Heart left ventricle (tissue), 16 donors: Measurements from ENCODE around the gene TMTC4. TPM values are rescaled to one million over a fixed set of nuclear protein-coding genes. Genes with fewer than 3 reads are reported as not detected.

Experiments used
- ATAC-seq, 4 donors: fragments of 200-7000 bp; cut with Tn5 transposase; one replicate each; pipeline ENCODE4 v1.9.1; 2020 to 2022; ENCODE audit warnings: moderate library complexity in 4 of 4, mild to moderate bottlenecking in 3 of 4, moderate number of reproducible peaks in 1 of 4
- DNase-seq, 5 donors: peaks; one replicate each; pipeline ENCODE4 v3.0.0-alpha.2; 2020
- H3K27ac ChIP-seq, 12 donors: fragments of 200-600 bp; sonication (generic) in 4 of 12; one replicate each; pipeline versions ENCODE4 v1.5.0 to v1.8.0; 2016 to 2022; ENCODE audit warnings: mild to moderate bottlenecking in 2 of 12
- H3K27me3 ChIP-seq, 9 donors: fragments of 200-600 bp; sonication (generic) in 2 of 9; one replicate each; pipeline versions ENCODE4 v1.5.1 to v1.8.0; 2016 to 2022; ENCODE audit warnings: mild to moderate bottlenecking in 3 of 9
- H3K36me3 ChIP-seq, 9 donors: fragments of 200-600 bp; sonication (generic) in 2 of 9; one replicate each; pipeline versions ENCODE4 v1.5.0 to v1.8.0; 2018 to 2022; ENCODE audit warnings: mild to moderate bottlenecking in 2 of 9
- H3K4me1 ChIP-seq, 12 donors: fragments of 200-600 bp; sonication (generic) in 4 of 12; one replicate each; pipeline versions ENCODE4 v1.5.0 to v1.8.0; 2016 to 2022; ENCODE audit warnings: mild to moderate bottlenecking in 3 of 12
- H3K4me3 ChIP-seq, 12 donors: fragments of 200-600 bp; sonication (generic) in 4 of 12; one replicate each; pipeline versions ENCODE4 v1.5.0 to v1.8.0; 2017 to 2022; ENCODE audit warnings: mild to moderate bottlenecking in 9 of 12, moderate library complexity in 4 of 12
- H3K9me3 ChIP-seq, 12 donors: fragments of 200-600 bp; sonication (generic) in 4 of 12; one replicate each; pipeline versions ENCODE4 v1.5.0 to v1.8.0; 2016 to 2022; ENCODE audit warnings: mild to moderate bottlenecking in 1 of 12
- CTCF ChIP-seq, 12 donors: fragments of 200-600 bp; sonication (generic) in 4 of 12; IDR thresholded peaks; one replicate each; pipeline versions ENCODE4 v1.5.0 to v1.8.0; 2018 to 2022; ENCODE audit warnings: antibody characterized with exemption in 12 of 12, mild to moderate bottlenecking in 5 of 12
- POLR2A ChIP-seq, 2 donors: fragments of 450-650 bp; IDR thresholded peaks; one replicate each; pipeline ENCODE4 v1.6.1; 2017; ENCODE audit warnings: antibody characterized with exemption in 2 of 2, mild to moderate bottlenecking in 2 of 2, moderate library complexity in 2 of 2
- WGBS, 4 donors: extraction: QIAGEN DNeasy Blood & Tissue Kit in 2 of 4; methylation state at CpG; one replicate each; pipeline versions ENCODE4 v1.1.5 to v1.1.7; 2013 to 2018; 5-methylcytosine and 5-hydroxymethylcytosine counted together
- intact Hi-C, 10 donors: fragments of 100-400 bp; cut with DNase I; formaldehyde crosslinking; loops; one replicate each; pipeline versions ENCODE4 v1.11.1 to v1.14.2; 2022
- polyA plus RNA-seq, 2 donors: library from polyadenylated mRNA; stranded (reverse); fragments of 200-250 nt; gene quantifications; one replicate each; pipeline ENCODE4 v1.2.3, GENCODE V29; 2013
- total RNA-seq, 9 donors: library from RNA; depleted of rRNA in 2 of 9; stranded (reverse); fragments of >200 nt in 2 of 9; fragmentation: NEBNext Ultra II Directional in 3 of 9; extraction: Animal tissue kit (Norgen Biotek cat#: 25700) in 3 of 9; gene quantifications; one replicate each; pipeline versions ENCODE4 v1.1.0 to v1.2.4, GENCODE V29; 2016 to 2023
- donor health status: ischemic (EF 13 %, LVEDD 7.1; RV severe dilation, severe dysfunction).
- donor health status: healthy with polysubstance abuse.
- donor health status: DM: no; HTN: yes; CAD: no.
- donor health status: DM: no; HTN: no; CAD: no.
- donor health status: ischemic (EF 25% LVEDD 6.9; RV normal size, moderate dysfunction).
- donor health status: ischemic (EF 25% LVEDD 5.7; RV mildly dilated, moderate dysfunction).
- donor health status: healthy.
- donor health status: DM: yes; HTN: yes; CAD: no.
- donor health status: ischemic (EF 35%, LVEDD 5.7; RV mildly dilated, moderate dysfunction).
- donor health status: nonischemic (EF 11% LVEDD 7.7; RV severe dilation, severe dysfunction).
- donor health status: DM: yes; HTN: yes; CAD: no.
- donor health status: PGD.
- donor health status: ischemic (EF 29% LVEDD 5.4; RV normal size, mild dysfunction).
- donor health status: nonischemic (EF 23%, LVEDD 6.1; RV moderate dilation, normal function).

The TMTC4 gene
- total and polyA plus RNA-seq, 11 donors, result 2.4 to 10.3 (median 6.2) TPM

GRCh38 chr13:100613031-100613430 lies 61.6 kb downstream of the TMTC4 start:
- H3K4me3 ChIP-seq, result no peak overlapping the region
- peaks cover 0 to 31% (median 0%) of the 10 kb centered on the region in 12 donors for H3K4me1 ChIP-seq
- H3K27me3 ChIP-seq, result no peaks in the 10 kb centered on the region
- no peak for DNase-seq
- WGBS, 4 donors, result 94% methylated on average over 5 of the region's 5 CpGs
- H3K9me3 ChIP-seq, result peaks cover 0 to 4% (median 0%) of the 10 kb centered on the region in 12 donors
- no peak for ATAC-seq
- H3K27ac ChIP-seq, result no peak overlapping the region
- H3K36me3 ChIP-seq, result peaks cover 0 to 11% (median 3%) of the 10 kb centered on the region in 9 donors
- intact Hi-C loops, result no loop called here
- TF ChIP-seq POLR2A (IDR thresholded peaks at IDR 0.05) (no peak), CTCF (IDR thresholded peaks at IDR 0.05) (no peak)

- intact Hi-C loops, result no loop called here
- ATAC-seq (peak in 3 of 4 donors; percentile 77 to 93 (median 91)), DNase-seq (peak in 1 of 5 donors; percentile 41)
- Histone ChIP-seq H3K27me3 (no peaks in the 10 kb centered on the region), H3K36me3 (peaks cover 0 to 16% (median 5%) of the 10 kb centered on the region in 9 donors), H3K9me3 (no peaks in the 10 kb centered on the region), H3K4me1 (peaks cover 0 to 31% (median 0%) of the 10 kb centered on the region in 12 donors), H3K27ac (no peak overlapping the region), H3K4me3 (no peak overlapping the region)
- TF ChIP-seq POLR2A (IDR thresholded peaks at IDR 0.05) (no peak), CTCF (IDR thresholded peaks at IDR 0.05) (no peak)
- 57 to 70% (median 64%) methylated on average over 9 of the region's 9 CpGs for WGBS, 4 donors
Observed at GRCh38 chr13:100611678-100612492, 62.7 kb downstream of the TMTC4 start.

GRCh38 chr13:100610391-100611347 lies 63.9 kb downstream of the TMTC4 start:
- Histone ChIP-seq H3K27ac (peak overlapping the region in 1 of 12 donors; percentile 58), H3K9me3 (no peaks in the 10 kb centered on the region), H3K4me1 (peaks cover 0 to 33% (median 0%) of the 10 kb centered on the region in 12 donors), H3K4me3 (no peak overlapping the region), H3K36me3 (peaks cover 0 to 16% (median 5%) of the 10 kb centered on the region in 9 donors), H3K27me3 (no peaks in the 10 kb centered on the region)
- intact Hi-C loops, result no loop called here
- WGBS, 4 donors, result 62 to 70% (median 67%) methylated on average over 6 of the region's 6 CpGs
- no peak for TF ChIP-seq CTCF (IDR thresholded peaks at IDR 0.05)
- TF ChIP-seq POLR2A (IDR thresholded peaks at IDR 0.05), result no peak
- no peak for ATAC-seq
- no peak for DNase-seq
